HCT116 (cell line): ENCODE measurements around the gene SLCO4C1. TPM values are rescaled to one million over a fixed set of nuclear protein-coding genes. Genes with fewer than 3 reads are reported as not detected.

ENCODE experiments used
- CBX3 ChIP-seq: IDR thresholded peaks from 2 replicates; pipeline ENCODE4 v1.6.1; 2012; ENCODE audit warnings: low read depth
- EGR1 ChIP-seq: IDR thresholded peaks from 2 replicates; pipeline ENCODE4 v1.6.1; 2012; ENCODE audit warnings: low read depth
- EZH2 ChIP-seq: fragments of 200-600 bp; sonication (generic); IDR thresholded peaks from 2 replicates; pipeline ENCODE4 v1.6.1; 2017; ENCODE audit warnings: antibody characterized with exemption, mixed run types
- EZH2phosphoT487 ChIP-seq: fragments of 200-600 bp; IDR thresholded peaks from 2 replicates; pipeline ENCODE4 v1.6.1; 2018; ENCODE audit warnings: antibody characterized with exemption, borderline replicate concordance
- FOSL1 ChIP-seq: IDR thresholded peaks from 2 replicates; pipeline ENCODE4 v1.6.1; 2012; ENCODE audit warnings: low read depth
- JUND ChIP-seq: IDR thresholded peaks from 2 replicates; pipeline ENCODE4 v1.6.1; 2012
- POLR2AphosphoS5 ChIP-seq: IDR thresholded peaks from 2 replicates; pipeline ENCODE4 v1.6.1; 2011; ENCODE audit warnings: mild to moderate bottlenecking, low read depth, low read length, moderate library complexity
- SIN3A ChIP-seq: IDR thresholded peaks from 2 replicates; pipeline ENCODE4 v1.6.1; 2012; ENCODE audit warnings: low read depth
- SP1 ChIP-seq: IDR thresholded peaks from 2 replicates; pipeline ENCODE4 v1.6.1; 2012; ENCODE audit warnings: low read depth
- SRF ChIP-seq: IDR thresholded peaks from 2 replicates; pipeline ENCODE4 v1.6.1; 2012; ENCODE audit warnings: low read depth
- ZBTB33 ChIP-seq: IDR thresholded peaks from 2 replicates; pipeline ENCODE4 v1.6.1; 2011; ENCODE audit warnings: mild to moderate bottlenecking, low read length, moderate library complexity; ENCODE audit not compliant: insufficient replicate concordance; ENCODE audit errors: extremely low read depth
- ZNF274 ChIP-seq: fragments of 200-500 bp; sonication (Bioruptor generic); IDR thresholded peaks from 2 replicates; pipeline ENCODE4 v1.6.1; 2014; ENCODE audit warnings: mild to moderate bottlenecking, low read depth, low read length, inconsistent platforms
- total RNA-seq: library from RNA; stranded (reverse); gene quantifications from one replicate; pipeline ENCODE4 v1.2.1, GENCODE V29; 2021; ENCODE audit not compliant: unreplicated experiment
- TF ChIP-seq, protein P1 (sequence below), 3 experiments: fragments of 200-600 bp in 1 of 3; sonication (generic) in 1 of 3; IDR thresholded peaks in 2 of 3; conservative IDR thresholded peaks in 1 of 3; 2 replicates each; pipeline ENCODE4 v1.5.1; 2012 to 2017; ENCODE audit warnings: low read depth in 2 of 3, low read length in 2 of 3, antibody characterized with exemption in 1 of 3, borderline replicate concordance in 1 of 3, control low read depth in 1 of 3, mild to moderate bottlenecking in 1 of 3, mixed read lengths in 1 of 3, mixed run types in 1 of 3, moderate library complexity in 1 of 3; ENCODE audit not compliant: insufficient read depth in 1 of 3
- TF ChIP-seq, protein P2 (sequence below): IDR thresholded peaks from 2 replicates; pipeline ENCODE4 v1.6.1; 2012

SLCO4C1 gene
- total RNA-seq, 1 experiment from 2014 or later: 0.12 TPM

GRCh38 chr5:102196481-102196880 is 99.6 kb downstream of the SLCO4C1 start (continued):
- TF ChIP-seq ZBTB33 (no peak), ZNF274 (no peak), SRF (no peak), SIN3A (no peak), JUND (no peak), FOSL1 (no peak), EZH2phosphoT487 (no peak), SP1 (no peak), EGR1 (no peak), POLR2AphosphoS5 (no peak), CBX3 (no peak), EZH2 (no peak)
- TF ChIP-seq, protein P1, sequence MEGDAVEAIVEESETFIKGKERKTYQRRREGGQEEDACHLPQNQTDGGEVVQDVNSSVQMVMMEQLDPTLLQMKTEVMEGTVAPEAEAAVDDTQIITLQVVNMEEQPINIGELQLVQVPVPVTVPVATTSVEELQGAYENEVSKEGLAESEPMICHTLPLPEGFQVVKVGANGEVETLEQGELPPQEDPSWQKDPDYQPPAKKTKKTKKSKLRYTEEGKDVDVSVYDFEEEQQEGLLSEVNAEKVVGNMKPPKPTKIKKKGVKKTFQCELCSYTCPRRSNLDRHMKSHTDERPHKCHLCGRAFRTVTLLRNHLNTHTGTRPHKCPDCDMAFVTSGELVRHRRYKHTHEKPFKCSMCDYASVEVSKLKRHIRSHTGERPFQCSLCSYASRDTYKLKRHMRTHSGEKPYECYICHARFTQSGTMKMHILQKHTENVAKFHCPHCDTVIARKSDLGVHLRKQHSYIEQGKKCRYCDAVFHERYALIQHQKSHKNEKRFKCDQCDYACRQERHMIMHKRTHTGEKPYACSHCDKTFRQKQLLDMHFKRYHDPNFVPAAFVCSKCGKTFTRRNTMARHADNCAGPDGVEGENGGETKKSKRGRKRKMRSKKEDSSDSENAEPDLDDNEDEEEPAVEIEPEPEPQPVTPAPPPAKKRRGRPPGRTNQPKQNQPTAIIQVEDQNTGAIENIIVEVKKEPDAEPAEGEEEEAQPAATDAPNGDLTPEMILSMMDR (IDR thresholded peaks at IDR 0.05 in 2 of 3, conservative IDR thresholded peaks at IDR 0.05 in 1 of 3; ENCODE audit: borderline replicate concordance in 1 of 3, insufficient read depth in 1 of 3, low read depth in 2 of 3, low read length in 2 of 3): no peak
- TF ChIP-seq, protein P2, sequence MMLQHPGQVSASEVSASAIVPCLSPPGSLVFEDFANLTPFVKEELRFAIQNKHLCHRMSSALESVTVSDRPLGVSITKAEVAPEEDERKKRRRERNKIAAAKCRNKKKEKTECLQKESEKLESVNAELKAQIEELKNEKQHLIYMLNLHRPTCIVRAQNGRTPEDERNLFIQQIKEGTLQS: no peak

Other genes with a start within 250 kb of the SLCO4C1 start
- 0.69 TPM for gene SLCO6A1, start 202.7 kb upstream of the SLCO4C1 start, total RNA-seq